H1 (cell line): ENCODE measurements around the gene ZNF614. TPM values are rescaled to one million over a fixed set of nuclear protein-coding genes. Genes with fewer than 3 reads are reported as not detected.
"Not testable (repeated sequence)": the region's sequence is repeated elsewhere in the genome, so short reads cannot be mapped to it uniquely, and the experiment has no call there.

Experiments used
- CTCF ChIA-PET: fragments of 300-600 bp; sonication (Branson Sonifier 250); formaldehyde crosslinking; loops from one replicate; lab custom pipeline; 2021; ENCODE audit not compliant: partially characterized antibody; lab: Charles Lee
- POLR2A ChIA-PET: fragments of 300-600 bp; sonication (Branson Sonifier 250); formaldehyde crosslinking; loops from one replicate; lab custom pipeline; 2021; ENCODE audit warnings: inconsistent platforms; ENCODE audit not compliant: partially characterized antibody; lab: Charles Lee
- DNase-seq, 2 experiments: peaks; one replicate each; pipeline versions ENCODE4 v3.0.0 to v3.0.0-alpha.2; 2010 to 2022; ENCODE audit warnings: low spot score in 2 of 2, low read depth in 1 of 2, mixed read lengths in 1 of 2
- FAIRE-seq: peaks from 2 replicates; lab custom pipeline; 2011; peaks lifted over from hg19 to GRCh38; lab: Jason Lieb, UNC
- H2AFZ ChIP-seq: 2 replicates; pipeline ENCODE4 v1.8.1; 2012; ENCODE audit warnings: low read length, inconsistent platforms
- H2AK5ac ChIP-seq: 2 replicates; pipeline ENCODE4 v1.6.1; 2013; ENCODE audit warnings: low read depth, low read length
- H2BK120ac ChIP-seq: replicated peaks from 2 replicates; pipeline ENCODE3; 2013; ENCODE audit warnings: low read depth, low read length, inconsistent platforms
- H2BK12ac ChIP-seq: 2 replicates; pipeline ENCODE4 v1.6.1; 2013; ENCODE audit warnings: low read depth, low read length
- H2BK15ac ChIP-seq: 2 replicates; pipeline ENCODE4 v1.6.1; 2013; ENCODE audit warnings: low read length
- H2BK20ac ChIP-seq: 2 replicates; pipeline ENCODE4 v1.6.1; 2013; ENCODE audit warnings: low read length
- H2BK5ac ChIP-seq: 2 replicates; pipeline ENCODE4 v1.6.1; 2013; ENCODE audit warnings: low read depth, low read length
- H3K14ac ChIP-seq: 2 replicates; pipeline ENCODE4 v1.6.1; 2013; ENCODE audit warnings: inconsistent platforms; ENCODE audit not compliant: insufficient read length
- H3K18ac ChIP-seq: 2 replicates; pipeline ENCODE4 v1.6.1; 2013; ENCODE audit warnings: low read length; ENCODE audit errors: extremely low read depth
- H3K23ac ChIP-seq: 2 replicates; pipeline ENCODE4 v1.6.1; 2013; ENCODE audit warnings: inconsistent platforms; ENCODE audit not compliant: insufficient read length
- H3K23me2 ChIP-seq: 2 replicates; pipeline ENCODE4 v1.6.1; 2013; ENCODE audit warnings: low read depth, low read length
- H3K27ac ChIP-seq: 2 replicates; pipeline ENCODE4 v1.6.1; 2011; ENCODE audit warnings: low read depth, low read length, inconsistent platforms
- H3K27me3 ChIP-seq, 4 experiments: replicated peaks in 1 of 4; 1 replicate in 1 of 4; 2 replicates in 3 of 4; pipeline versions ENCODE4 v1.6.1 to v1.8.1; 2011 to 2013; ENCODE audit warnings: low read length in 3 of 4, mild to moderate bottlenecking in 3 of 4, inconsistent platforms in 2 of 4, mixed read lengths in 2 of 4, moderate library complexity in 1 of 4; ENCODE audit not compliant: control insufficient read depth in 3 of 4, insufficient read depth in 3 of 4; ENCODE audit errors: extremely low read depth in 1 of 4
- H3K36me3 ChIP-seq, 4 experiments: 2 replicates each; pipeline versions ENCODE4 v1.6.1 to v1.8.1; 2011 to 2013; ENCODE audit warnings: mild to moderate bottlenecking in 4 of 4, low read length in 3 of 4, moderate library complexity in 2 of 4, control low read depth in 1 of 4, inconsistent platforms in 1 of 4; ENCODE audit not compliant: insufficient read depth in 4 of 4, control insufficient read depth in 2 of 4
- H3K4ac ChIP-seq: replicated peaks from 2 replicates; pipeline ENCODE3; 2013; ENCODE audit warnings: low read length, low read depth, mixed read lengths, inconsistent platforms; ENCODE audit not compliant: insufficient read length
- H3K4me1 ChIP-seq, 4 experiments: replicated peaks in 1 of 4; 1 replicate in 1 of 4; 2 replicates in 3 of 4; pipeline versions ENCODE4 v1.6.1 to v1.8.1; 2011 to 2013; ENCODE audit warnings: low read length in 3 of 4, inconsistent platforms in 2 of 4, mixed read lengths in 1 of 4; ENCODE audit not compliant: insufficient read depth in 4 of 4, control insufficient read depth in 3 of 4
- H3K4me2 ChIP-seq, 2 experiments: 2 replicates each; pipeline versions ENCODE4 v1.6.1 to v1.8.1; 2011 to 2013; ENCODE audit warnings: low read depth in 2 of 2, low read length in 2 of 2, control low read depth in 1 of 2, inconsistent platforms in 1 of 2, mild to moderate bottlenecking in 1 of 2; ENCODE audit not compliant: insufficient read depth in 1 of 2
- H3K4me3 ChIP-seq, 4 experiments: fragments of 200-600, 300-600 bp in 1 of 4; sonication (generic), shearing (Covaris generic), sonication (Bioruptor Twin) in 1 of 4; 2 replicates each; pipeline versions ENCODE4 v1.5.1 to v1.8.1; 2011 to 2016; ENCODE audit warnings: low read length in 4 of 4, low read depth in 3 of 4, control low read depth in 2 of 4, inconsistent platforms in 2 of 4, mild to moderate bottlenecking in 2 of 4, mixed read lengths in 1 of 4, moderate library complexity in 1 of 4; ENCODE audit not compliant: insufficient read depth in 2 of 4; ENCODE audit errors: extremely low read depth in 1 of 4
- H3K56ac ChIP-seq: replicated peaks from 2 replicates; pipeline ENCODE3; 2013; ENCODE audit warnings: low read depth, mild to moderate bottlenecking, mixed read lengths, low read length, inconsistent platforms; ENCODE audit not compliant: insufficient read length
- H3K79me1 ChIP-seq: 2 replicates; pipeline ENCODE4 v1.6.1; 2013; ENCODE audit warnings: low read depth, low read length, control low read depth
- H3K79me2 ChIP-seq, 2 experiments: 2 replicates each; pipeline versions ENCODE4 v1.6.1 to v1.8.1; 2012 to 2013; ENCODE audit warnings: low read length in 2 of 2, mild to moderate bottlenecking in 2 of 2, inconsistent platforms in 1 of 2; ENCODE audit not compliant: insufficient read depth in 2 of 2, control insufficient read depth in 1 of 2
- H3K9ac ChIP-seq, 4 experiments: replicated peaks in 1 of 4; 1 replicate in 1 of 4; 2 replicates in 3 of 4; pipeline versions ENCODE4 v1.6.1 to v1.8.1; 2011 to 2013; ENCODE audit warnings: low read depth in 3 of 4, low read length in 3 of 4, control low read depth in 2 of 4, mild to moderate bottlenecking in 2 of 4, moderate library complexity in 2 of 4, inconsistent platforms in 1 of 4; ENCODE audit errors: extremely low read depth in 1 of 4
- H3K9me3 ChIP-seq, 2 experiments: 2 replicates each; pipeline versions ENCODE4 v1.6.1 to v1.8.1; 2012 to 2013; ENCODE audit warnings: mild to moderate bottlenecking in 2 of 2, moderate library complexity in 2 of 2, control low read depth in 1 of 2, inconsistent platforms in 1 of 2, low read depth in 1 of 2, low read length in 1 of 2, mixed read lengths in 1 of 2; ENCODE audit not compliant: insufficient read depth in 2 of 2
- H4K20me1 ChIP-seq, 2 experiments: replicated peaks in 1 of 2; 2 replicates each; pipeline versions ENCODE3 to v1.8.1; 2011 to 2013; ENCODE audit warnings: inconsistent platforms in 2 of 2, low read length in 2 of 2, mild to moderate bottlenecking in 1 of 2; ENCODE audit not compliant: insufficient read depth in 2 of 2, control insufficient read depth in 1 of 2
- H4K5ac ChIP-seq: 2 replicates; pipeline ENCODE4 v1.6.1; 2013; ENCODE audit warnings: low read length, low read depth, mixed read lengths, inconsistent platforms; ENCODE audit not compliant: insufficient read length
- H4K8ac ChIP-seq: 2 replicates; pipeline ENCODE4 v1.8.0; 2013; ENCODE audit warnings: mild to moderate bottlenecking, moderate library complexity, low read length, inconsistent platforms; ENCODE audit not compliant: insufficient read depth; ENCODE audit errors: extremely low read depth
- H4K91ac ChIP-seq: replicated peaks from 2 replicates; pipeline ENCODE3; 2013; ENCODE audit warnings: low read length, mixed read lengths, inconsistent platforms; ENCODE audit not compliant: insufficient read length
- WGBS, 2 experiments: shearing (Covaris generic) in 1 of 2; methylation state at CpG; one replicate each; pipeline versions ENCODE4 v1.1.6 to v1.1.7; 2013 to 2015; ENCODE audit warnings: low lambda C conversion rate in 2 of 2, mixed read lengths in 2 of 2, inconsistent platforms in 1 of 2, low coverage in 1 of 2, missing lambda C conversion rate in 1 of 2; ENCODE audit not compliant: insufficient replicate concordance in 2 of 2, insufficient coverage in 1 of 2, insufficient read length in 1 of 2; ENCODE audit errors: extremely low coverage in 1 of 2, missing lambda C conversion rate in 1 of 2; 5-methylcytosine and 5-hydroxymethylcytosine counted together
- polyA plus RNA-seq, 7 experiments: library from polyadenylated mRNA; depleted of rRNA in 3 of 7; stranded (reverse) in 5 of 7; unstranded in 2 of 7; fragments of >200 nt in 5 of 7; fragments of 200-250 nt in 2 of 7; gene quantifications; 1 replicate in 5 of 7; 2 replicates in 1 of 7; 4 replicates in 1 of 7; pipeline versions ENCODE4 v1.2.1 to v1.2.3, GENCODE V29; 2011 to 2013; ENCODE audit warnings: missing spikeins in 2 of 7, mixed read lengths in 2 of 7
- total RNA-seq: library from RNA; stranded (reverse); fragmentation: NEBNext Ultra II Directional; extraction: Animal tissue kit (Norgen Biotek cat#: 25700); gene quantifications from 2 replicates; pipeline ENCODE4 v1.2.1, GENCODE V29; 2021

Gene ZNF614
- total and polyA plus RNA-seq, 2 of the 8 experiments (the other 6 are each of a cell fraction or from before 2014, with no cell fraction given) = 4.7 to 18.7 TPM

DNA sequence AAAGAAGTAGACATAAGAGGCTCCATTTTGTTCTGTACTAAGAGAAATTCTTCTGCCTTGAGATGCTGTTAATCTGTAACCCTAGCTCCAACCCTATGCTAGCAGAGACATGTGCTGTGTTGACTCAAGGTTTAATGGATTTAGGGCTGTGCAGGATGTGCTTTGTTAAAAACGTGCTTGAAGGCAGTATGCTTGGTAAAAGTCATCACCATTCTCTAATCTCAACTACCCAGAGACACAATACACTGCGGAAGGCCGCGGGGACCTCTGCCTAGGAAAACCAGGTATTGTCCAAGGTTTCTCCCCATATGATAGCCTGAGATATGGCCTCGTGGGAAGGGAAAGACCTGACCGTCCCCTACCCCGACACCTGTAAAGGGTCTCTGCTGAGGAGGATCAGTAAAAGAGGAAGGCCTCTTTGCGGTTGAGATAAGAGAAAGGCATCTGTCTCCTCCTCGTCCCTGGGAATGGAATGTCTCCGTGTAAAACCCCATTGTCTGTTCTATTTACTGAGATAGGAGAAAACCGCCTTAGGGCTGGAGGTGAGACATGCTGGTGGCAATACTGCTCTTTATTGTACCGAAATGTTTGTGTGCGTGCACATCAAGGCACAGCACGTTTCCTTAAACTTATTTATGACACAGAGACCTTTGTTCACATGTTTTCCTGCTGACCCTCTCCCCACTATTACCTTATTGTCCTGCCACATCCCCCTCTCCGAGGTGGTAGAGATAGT lies 1.8 kb downstream of the ZNF614 start:
- H4K8ac ChIP-seq, H3K79me1 ChIP-seq, H3K27ac ChIP-seq, H2BK5ac ChIP-seq, H3K23me2 ChIP-seq, FAIRE-seq, DNase-seq, H4K5ac ChIP-seq, H2AFZ ChIP-seq, H2BK120ac ChIP-seq, H2AK5ac ChIP-seq, H3K23ac ChIP-seq, H3K27me3 ChIP-seq, H3K14ac ChIP-seq, H3K4me3 ChIP-seq, H3K4me1 ChIP-seq, H2BK20ac ChIP-seq, CTCF ChIA-PET, H4K91ac ChIP-seq, H2BK15ac ChIP-seq, H4K20me1 ChIP-seq, H3K4ac ChIP-seq, H2BK12ac ChIP-seq, H3K18ac ChIP-seq, H3K9me3 ChIP-seq, H3K9ac ChIP-seq, H3K56ac ChIP-seq: not testable (repeated sequence)
- Histone ChIP-seq H3K79me2 (peaks cover 0 to 30% of the 10 kb centered on the region in 2 experiments; a peak in 3 of 4 replicates), H3K36me3 (peaks cover 6 to 57% (median 29%) of the 10 kb centered on the region in 4 experiments; a peak in 7 of 8 replicates), H3K4me2 (peak overlapping the region in 1 of 2 experiments; percentile 47; a peak in 1 of 4 replicates)
- POLR2A ChIA-PET = interaction anchor here (0.8 kb wide), 1 partner anchor 9 kb away, joined by 5 read pairs; no protein-coding TSS in a partner anchor
- WGBS, 2 experiments = 91% methylated on average over 15 of the region's 15 CpGs; no CpG with 5 or more reads in 1 of the 2 experiments
